ENCODE measurements around the gene F8. TPM values are rescaled to one million over a fixed set of nuclear protein-coding genes. Genes with fewer than 3 reads are reported as not detected.

F8 gene
- total and polyA plus RNA-seq, 12 donors, result 21.6 to 92.4 (median 37.7) TPM

- Histone ChIP-seq H3K27ac (peak overlapping the region in 2 of 10 donors; percentile 5 to 48), H3K9me3 (peaks cover 0 to 15% (median 0%) of the 10 kb centered on the region in 11 donors), H3K4me3 (peak overlapping the region in 5 of 10 donors; percentile 40 to 50 (median 43)), H3K4me1 (peaks cover 0 to 8% (median 0%) of the 10 kb centered on the region in 9 donors), H3K36me3 (peaks cover 0 to 17% (median 0%) of the 10 kb centered on the region in 9 donors), H3K27me3 (no peaks in the 10 kb centered on the region)
- ATAC-seq, result no peak
- intact Hi-C loops (cut with DNase I), result loop anchor here in 7 of 10 donors (1.0 to 10.0 kb wide), 5 partner anchors 71 to 76 kb away; no protein-coding TSS in a partner anchor
- DNase-seq, result no peak
- TF ChIP-seq CTCF (IDR thresholded peaks at IDR 0.05), result peak in 1 of 9 donors; percentile 5
- 23 to 26% methylated on average over 6 of the region's 6 CpGs for WGBS, 2 donors
Measured at GRCh38 chrX:154981116-154981411, 41.5 kb downstream of the F8 start.

- Histone ChIP-seq H3K27me3 (no peaks in the 10 kb centered on the region), H3K27ac (peak overlapping the region in 4 of 10 donors; percentile 5 to 66 (median 40)), H3K4me1 (peaks cover 0 to 8% (median 0%) of the 10 kb centered on the region in 9 donors), H3K9me3 (peaks cover 0 to 15% (median 0%) of the 10 kb centered on the region in 11 donors), H3K36me3 (peaks cover 0 to 17% (median 0%) of the 10 kb centered on the region in 9 donors), H3K4me3 (peak overlapping the region in 7 of 10 donors; percentile 21 to 50 (median 43))
- TF ChIP-seq CTCF (IDR thresholded peaks at IDR 0.05), result peak; percentile 32 to 75 (median 69)
- peak; percentile 87 to 94 (median 90) for ATAC-seq
- intact Hi-C loops (cut with DNase I), result loop anchor here in 7 of 10 donors (1.0 to 10.0 kb wide), 5 partner anchors 72 to 77 kb away; no protein-coding TSS in a partner anchor
- DNase-seq, result peak; percentile 44 to 74
- WGBS, 2 donors, result 16% methylated on average over 11 of the region's 11 CpGs
Measured at GRCh38 chrX:154980330-154981115, 42.0 kb downstream of the F8 start.

- H3K36me3 ChIP-seq, result peaks cover 0 to 12% (median 0%) of the 10 kb centered on the region in 9 donors
- H3K27ac ChIP-seq, result no peak overlapping the region
- TF ChIP-seq CTCF (IDR thresholded peaks at IDR 0.05), result no peak
- ATAC-seq (no peak), DNase-seq (no peak)
- peaks cover 0 to 8% (median 0%) of the 10 kb centered on the region in 9 donors for H3K4me1 ChIP-seq
- intact Hi-C loops (cut with DNase I), result loop anchor here in 7 of 10 donors (2.0 to 10.0 kb wide), 4 partner anchors 73 to 78 kb away; no protein-coding TSS in a partner anchor
- H3K4me3 ChIP-seq, result no peak overlapping the region
- peaks cover 0 to 15% (median 0%) of the 10 kb centered on the region in 11 donors for H3K9me3 ChIP-seq
- H3K27me3 ChIP-seq, result no peaks in the 10 kb centered on the region
- WGBS, 2 donors, result 84 to 98% methylated on average over 4 of the region's 4 CpGs
Measured at GRCh38 chrX:154979629-154980028, 42.9 kb downstream of the F8 start.

GRCh38 chrX:154968353-154968752 is 54.2 kb downstream of the F8 start:
- no peak overlapping the region for H3K4me3 ChIP-seq
- ATAC-seq (no peak), DNase-seq (no peak)
- 75 to 76% methylated on average over 2 of the region's 2 CpGs for WGBS, 2 donors
- intact Hi-C loops (cut with DNase I), result no loop called here
- no peaks in the 10 kb centered on the region for H3K9me3 ChIP-seq
- peaks cover 0 to 18% (median 0%) of the 10 kb centered on the region in 9 donors for H3K36me3 ChIP-seq
- H3K27me3 ChIP-seq, result no peaks in the 10 kb centered on the region
- no peak overlapping the region for H3K27ac ChIP-seq
- TF ChIP-seq CTCF (IDR thresholded peaks at IDR 0.05), result no peak
- H3K4me1 ChIP-seq, result no peaks in the 10 kb centered on the region
